GM19043 (cell line): Measurements from ENCODE around the gene TPM4.
"Not testable (repeated sequence)": the region's sequence is repeated elsewhere in the genome, so short reads cannot be mapped to it uniquely, and the experiment has no call there.

Experiments
- ATAC-seq: cut with Tn5 transposase; IDR thresholded peaks from one replicate; pipeline ENCODE4 v1.9.1; 2021; ENCODE audit warnings: low read depth; ENCODE audit not compliant: unreplicated experiment

TPM4 gene

GRCh38 chr19:16094360-16095070, 18.2 kb downstream of the TPM4 start:
- no peak for ATAC-seq

GRCh38 chr19:16095071-16095571, 18.8 kb downstream of the TPM4 start:
- no peak for ATAC-seq

- no peak for ATAC-seq
Measured at GRCh38 chr19:16096280-16096855, 20.1 kb downstream of the TPM4 start.

GRCh38 chr19:16098416-16098768, 22.1 kb downstream of the TPM4 start:
- no peak for ATAC-seq

- no peak for ATAC-seq
Measured at GRCh38 chr19:16098821-16099220, 22.5 kb downstream of the TPM4 start.

GRCh38 chr19:16099314-16099965, 23.1 kb downstream of the TPM4 start:
- not testable (repeated sequence) for ATAC-seq

GRCh38 chr19:16100524-16100923, 24.2 kb downstream of the TPM4 start:
- ATAC-seq, result no peak

GRCh38 chr19:16104722-16105121, 28.4 kb downstream of the TPM4 start:
- ATAC-seq, result no peak

- no peak for ATAC-seq
Measured at GRCh38 chr19:16106121-16106520, 29.8 kb downstream of the TPM4 start.

- peak; percentile 84 for ATAC-seq
Measured at GRCh38 chr19:16111160-16111908, 35.0 kb downstream of the TPM4 start, which contains the start of gene RAB8A. Gene RAB8A, plus strand, starts transcription at chr19:16111889. Its CDS starts 13 bp downstream, at chr19:16111902.

- ATAC-seq, result no peak
Measured at GRCh38 chr19:16111909-16112752, 35.8 kb downstream of the TPM4 start.

- no peak for ATAC-seq
Measured at GRCh38 chr19:16112778-16113177, 36.5 kb downstream of the TPM4 start.

GRCh38 chr19:16113727-16114126, 37.4 kb downstream of the TPM4 start:
- no peak for ATAC-seq

- ATAC-seq, result no peak
Measured at GRCh38 chr19:16115301-16116039, 39.2 kb downstream of the TPM4 start.

- no peak for ATAC-seq
Measured at GRCh38 chr19:16116067-16116466, 39.8 kb downstream of the TPM4 start.

GRCh38 chr19:16117594-16118033, 41.3 kb downstream of the TPM4 start:
- no peak for ATAC-seq

- ATAC-seq, result peak; percentile 79
Measured at GRCh38 chr19:16118489-16119033, 42.3 kb downstream of the TPM4 start.

- not testable (repeated sequence) for ATAC-seq
Measured at GRCh38 chr19:16119075-16119857, 43.0 kb downstream of the TPM4 start.
